Right lobe of liver (tissue), 6 donors: ENCODE data around the gene GTF2A1L. TPM values are rescaled to one million over a fixed set of nuclear protein-coding genes. Genes with fewer than 3 reads are reported as not detected.
A peak's percentile ranks its signal among the peaks of the same experiment; 100 is the strongest.
"Not testable (repeated sequence)": the region's sequence is repeated elsewhere in the genome, so short reads cannot be mapped to it uniquely, and the experiment has no call there.

Experiments used
- ATAC-seq, 4 donors: fragments of 200-7000 bp; cut with Tn5 transposase; one replicate each; pipeline ENCODE4 v1.9.1; 2020; ENCODE audit warnings: mild to moderate bottlenecking in 4 of 4, moderate library complexity in 4 of 4
- DNase-seq, 3 donors: peaks; one replicate each; pipeline ENCODE4 v3.0.0-alpha.2; 2020
- H3K27ac ChIP-seq, 3 donors: fragments of 200-600 bp; one replicate each; pipeline ENCODE4 v1.8.0; 2022
- H3K27me3 ChIP-seq, 2 donors: fragments of 200-600 bp; one replicate each; pipeline ENCODE4 v1.8.0; 2022
- H3K36me3 ChIP-seq, 4 donors: fragments of 200-600 bp; sonication (generic) in 1 of 4; one replicate each; pipeline versions ENCODE4 v1.5.1 to v1.8.0; 2017 to 2022; ENCODE audit warnings: control low read depth in 1 of 4
- H3K4me1 ChIP-seq, 4 donors: fragments of 200-600 bp; sonication (generic) in 1 of 4; one replicate each; pipeline versions ENCODE4 v1.5.1 to v1.8.0; 2017 to 2022; ENCODE audit warnings: control low read depth in 1 of 4
- H3K4me3 ChIP-seq, 3 donors: fragments of 200-600 bp; one replicate each; pipeline ENCODE4 v1.8.0; 2022
- H3K9me3 ChIP-seq, 4 donors: fragments of 200-600 bp; sonication (generic) in 1 of 4; one replicate each; pipeline versions ENCODE4 v1.5.1 to v1.8.0; 2017 to 2022; ENCODE audit warnings: control low read depth in 1 of 4
- CTCF ChIP-seq, 4 donors: fragments of 200-600 bp in 3 of 4; fragments of 450-650 bp in 1 of 4; IDR thresholded peaks; one replicate each; pipeline versions ENCODE4 v1.5.1 to v1.8.0; 2016 to 2022; ENCODE audit warnings: antibody characterized with exemption in 4 of 4, mild to moderate bottlenecking in 2 of 4
- POLR2A ChIP-seq: fragments of 450-650 bp; IDR thresholded peaks from one replicate; pipeline ENCODE4 v1.6.1; 2017; ENCODE audit warnings: antibody characterized with exemption, mild to moderate bottlenecking
- WGBS: methylation state at CpG from one replicate; pipeline ENCODE4 v1.1.6; 2018; ENCODE audit warnings: low coverage, low lambda C conversion rate; ENCODE audit not compliant: insufficient coverage; ENCODE audit errors: missing lambda C conversion rate; 5-methylcytosine and 5-hydroxymethylcytosine counted together
- intact Hi-C, 2 donors: fragments of 100-400 bp; cut with DNase I; formaldehyde crosslinking; loops; one replicate each; pipeline versions ENCODE4 v1.11.2 to v1.14.1; 2022
- total RNA-seq, 6 experiments: library from RNA; depleted of rRNA in 2 of 6; stranded (reverse); fragments of >200 nt in 2 of 6; fragmentation: NEBNext Ultra II Directional in 3 of 6; extraction: Animal tissue kit (Norgen Biotek cat#: 25700) in 3 of 6; gene quantifications; one replicate each; pipeline versions ENCODE4 v1.1.0 to v1.2.4, GENCODE V29; 2016 to 2023
- donor health status: DM: no; HTN: yes; CAD: no.
- donor health status: DM: no; HTN: no; CAD: no.
- donor health status: DM: no; HTN: no; CAD: no.
- donor health status: DM: no; HTN: yes; CAD: no.
- donor health status: DM: no; HTN: yes; CAD: no.

GTF2A1L gene
- total RNA-seq, 6 experiments from 2014 or later, result 0.58 to 0.66 TPM; not detected in 4

- intact Hi-C loops, result no loop called here
- no peaks in the 10 kb centered on the region for H3K36me3 ChIP-seq
- no peaks in the 10 kb centered on the region for H3K27me3 ChIP-seq
- no peak overlapping the region for H3K4me3 ChIP-seq
- no peak overlapping the region for H3K27ac ChIP-seq
- no peaks in the 10 kb centered on the region for H3K4me1 ChIP-seq
- TF ChIP-seq CTCF (IDR thresholded peaks at IDR 0.05) (peak; percentile 54 to 61 (median 56)), POLR2A (no peak)
- DNase-seq (peak in 1 of 3 donors; percentile 23), ATAC-seq (peak; percentile 45 to 70 (median 56))
- no peaks in the 10 kb centered on the region for H3K9me3 ChIP-seq
- 9% methylated on average over 5 of the region's 5 CpGs for WGBS
Measured at GRCh38 chr2:48589170-48589767, 28.4 kb upstream of the GTF2A1L start.

GRCh38 chr2:48590017-48590416, 27.6 kb upstream of the GTF2A1L start:
- no peak for TF ChIP-seq CTCF (IDR thresholded peaks at IDR 0.05)
- WGBS, result 90% methylated on average over 1 of the region's 1 CpG
- no peak overlapping the region for H3K27ac ChIP-seq
- no peaks in the 10 kb centered on the region for H3K36me3 ChIP-seq
- no peak overlapping the region for H3K4me3 ChIP-seq
- intact Hi-C loops, result no loop called here
- H3K9me3 ChIP-seq, result no peaks in the 10 kb centered on the region
- H3K27me3 ChIP-seq, result no peaks in the 10 kb centered on the region
- no peak for ATAC-seq
- H3K4me1 ChIP-seq, result no peaks in the 10 kb centered on the region
- no peak for DNase-seq

- no peak for TF ChIP-seq POLR2A
- TF ChIP-seq CTCF (IDR thresholded peaks at IDR 0.05), result no peak
- DNase-seq, result no peak
- Histone ChIP-seq H3K9me3 (no peaks in the 10 kb centered on the region), H3K36me3 (no peaks in the 10 kb centered on the region), H3K27me3 (no peaks in the 10 kb centered on the region), H3K4me3 (no peak overlapping the region), H3K4me1 (no peaks in the 10 kb centered on the region), H3K27ac (no peak overlapping the region)
- 79% methylated on average over 1 of the region's 2 CpGs for WGBS
- no peak for ATAC-seq
- intact Hi-C loops, result no loop called here
Measured at GRCh38 chr2:48592067-48592466, 25.6 kb upstream of the GTF2A1L start.

GRCh38 chr2:48596751-48597150, 20.9 kb upstream of the GTF2A1L start:
- H3K27me3 ChIP-seq, H3K27ac ChIP-seq, intact Hi-C loops, H3K36me3 ChIP-seq, H3K4me1 ChIP-seq, H3K9me3 ChIP-seq, ATAC-seq, DNase-seq, H3K4me3 ChIP-seq: not testable (repeated sequence)
- 100% methylated on average over 1 of the region's 7 CpGs for WGBS

- no peaks in the 10 kb centered on the region for H3K9me3 ChIP-seq
- no peaks in the 10 kb centered on the region for H3K27me3 ChIP-seq
- H3K36me3 ChIP-seq, result no peaks in the 10 kb centered on the region
- no peak overlapping the region for H3K4me3 ChIP-seq
- intact Hi-C loops, result no loop called here
- 84% methylated on average over 2 of the region's 2 CpGs for WGBS
- no peak for ATAC-seq
- no peaks in the 10 kb centered on the region for H3K4me1 ChIP-seq
- H3K27ac ChIP-seq, result no peak overlapping the region
- TF ChIP-seq CTCF (IDR thresholded peaks at IDR 0.05) (no peak), POLR2A (no peak)
- no peak for DNase-seq
Measured at GRCh38 chr2:48597492-48597891, 20.2 kb upstream of the GTF2A1L start.
